ENCODE measurements around the gene UACA.
"Not testable (repeated sequence)": the region's sequence is repeated elsewhere in the genome, so short reads cannot be mapped to it uniquely, and the experiment has no call there.

The UACA gene, protein sequence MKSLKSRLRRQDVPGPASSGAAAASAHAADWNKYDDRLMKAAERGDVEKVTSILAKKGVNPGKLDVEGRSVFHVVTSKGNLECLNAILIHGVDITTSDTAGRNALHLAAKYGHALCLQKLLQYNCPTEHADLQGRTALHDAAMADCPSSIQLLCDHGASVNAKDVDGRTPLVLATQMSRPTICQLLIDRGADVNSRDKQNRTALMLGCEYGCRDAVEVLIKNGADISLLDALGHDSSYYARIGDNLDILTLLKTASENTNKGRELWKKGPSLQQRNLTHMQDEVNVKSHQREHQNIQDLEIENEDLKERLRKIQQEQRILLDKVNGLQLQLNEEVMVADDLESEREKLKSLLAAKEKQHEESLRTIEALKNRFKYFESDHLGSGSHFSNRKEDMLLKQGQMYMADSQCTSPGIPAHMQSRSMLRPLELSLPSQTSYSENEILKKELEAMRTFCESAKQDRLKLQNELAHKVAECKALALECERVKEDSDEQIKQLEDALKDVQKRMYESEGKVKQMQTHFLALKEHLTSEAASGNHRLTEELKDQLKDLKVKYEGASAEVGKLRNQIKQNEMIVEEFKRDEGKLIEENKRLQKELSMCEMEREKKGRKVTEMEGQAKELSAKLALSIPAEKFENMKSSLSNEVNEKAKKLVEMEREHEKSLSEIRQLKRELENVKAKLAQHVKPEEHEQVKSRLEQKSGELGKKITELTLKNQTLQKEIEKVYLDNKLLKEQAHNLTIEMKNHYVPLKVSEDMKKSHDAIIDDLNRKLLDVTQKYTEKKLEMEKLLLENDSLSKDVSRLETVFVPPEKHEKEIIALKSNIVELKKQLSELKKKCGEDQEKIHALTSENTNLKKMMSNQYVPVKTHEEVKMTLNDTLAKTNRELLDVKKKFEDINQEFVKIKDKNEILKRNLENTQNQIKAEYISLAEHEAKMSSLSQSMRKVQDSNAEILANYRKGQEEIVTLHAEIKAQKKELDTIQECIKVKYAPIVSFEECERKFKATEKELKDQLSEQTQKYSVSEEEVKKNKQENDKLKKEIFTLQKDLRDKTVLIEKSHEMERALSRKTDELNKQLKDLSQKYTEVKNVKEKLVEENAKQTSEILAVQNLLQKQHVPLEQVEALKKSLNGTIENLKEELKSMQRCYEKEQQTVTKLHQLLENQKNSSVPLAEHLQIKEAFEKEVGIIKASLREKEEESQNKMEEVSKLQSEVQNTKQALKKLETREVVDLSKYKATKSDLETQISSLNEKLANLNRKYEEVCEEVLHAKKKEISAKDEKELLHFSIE (N-terminal part only)

GRCh38 chr15:70763120-70763949 is at the start of gene UACA:
Gene UACA, minus strand, starts transcription at chr15:70763558. Its CDS starts 151 bp downstream, at chr15:70763407.
- DNase-seq (ENCODE audit: insufficient read length, low spot score), result peak; percentile 74
- FAIRE-seq, result peak; percentile 90

GRCh38 chr15:70812827-70813364 is 49.5 kb upstream of the UACA start:
- FAIRE-seq (no peak), DNase-seq (ENCODE audit: insufficient read length, low spot score) (no peak)

- DNase-seq (ENCODE audit: insufficient read length, low spot score) (no peak), FAIRE-seq (no peak)
These were observed 47.7 kb upstream of the UACA start for GRCh38 chr15:70810916-70811578.

DNA sequence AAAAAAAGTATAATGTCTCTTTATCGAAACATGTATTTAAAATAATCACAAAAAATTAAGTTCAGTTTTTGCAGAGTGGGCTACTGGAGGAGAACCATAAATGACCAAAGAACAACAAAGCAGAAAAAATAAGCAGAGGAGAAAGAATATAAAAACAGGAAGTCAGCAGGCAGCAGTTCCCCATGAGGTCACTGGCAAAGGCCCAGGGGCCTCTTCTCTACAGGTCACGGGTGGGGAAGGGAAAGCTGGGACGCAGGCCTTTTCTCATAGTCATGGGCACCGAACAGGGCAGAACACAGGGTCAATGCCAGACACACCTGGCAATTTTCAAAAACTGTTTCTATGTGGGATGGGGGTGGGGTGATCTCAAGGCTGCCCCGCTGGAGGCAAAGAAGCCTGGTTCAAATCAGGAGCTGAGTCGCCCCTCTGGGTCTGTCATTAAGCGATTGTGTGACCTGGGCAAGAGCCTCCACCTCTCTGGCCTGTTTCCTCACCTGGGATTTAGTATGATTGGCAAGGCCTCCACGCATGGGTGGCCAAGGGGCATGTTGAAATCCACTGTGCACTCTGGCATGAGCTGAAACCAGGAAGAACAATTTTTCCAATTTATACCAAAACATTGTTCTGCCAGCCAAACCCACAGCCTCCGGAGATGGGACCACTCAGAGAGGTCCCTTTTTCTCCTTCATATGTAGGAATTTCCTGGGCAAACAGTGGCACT is 43.8 kb upstream of the UACA start:
- DNase-seq (ENCODE audit: insufficient read length, low spot score) (no peak), FAIRE-seq (no peak)

DNA sequence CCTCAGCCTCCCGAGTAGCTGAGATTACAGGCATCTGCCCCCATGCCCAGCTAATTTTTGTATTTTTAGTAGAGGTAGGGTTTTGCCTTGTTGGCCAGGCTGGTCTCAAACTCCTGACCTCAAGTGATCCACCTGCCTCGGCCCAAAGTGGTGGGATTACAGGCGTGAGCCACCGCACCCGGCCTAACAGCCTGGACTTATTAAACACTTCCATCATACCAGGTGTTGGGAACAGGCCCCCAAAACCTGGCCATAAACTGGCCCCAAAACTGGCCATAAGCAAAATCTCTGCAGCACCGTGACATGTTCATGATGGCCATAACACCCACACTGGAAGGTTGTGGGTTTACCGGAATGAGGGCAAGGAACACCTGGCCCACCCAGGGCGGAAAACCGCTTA is 41.0 kb upstream of the UACA start:
- not testable (repeated sequence) for FAIRE-seq; DNase-seq (ENCODE audit: insufficient read length, low spot score)

DNA sequence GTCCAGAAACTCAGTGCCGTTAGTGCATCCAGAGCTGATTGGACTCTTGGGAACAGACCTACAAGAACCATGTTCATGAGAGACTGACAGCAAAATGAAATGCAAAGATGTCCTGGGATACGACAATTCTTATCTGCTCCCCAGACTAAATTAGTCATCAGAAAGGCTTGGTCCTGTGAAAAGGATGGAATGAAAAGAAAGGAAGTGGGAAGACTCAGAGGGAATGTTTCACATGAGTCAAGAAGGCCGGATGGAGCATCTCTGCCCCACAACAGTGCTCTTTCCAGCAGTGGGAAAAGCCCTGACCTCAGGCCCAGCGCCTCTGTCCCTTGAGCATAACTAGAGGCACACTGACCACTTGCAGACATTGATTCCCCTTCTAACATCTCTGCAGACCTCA is 39.3 kb upstream of the UACA start:
- FAIRE-seq (no peak), DNase-seq (ENCODE audit: insufficient read length, low spot score) (no peak)

GRCh38 chr15:70801109-70801508 is 37.8 kb upstream of the UACA start:
- DNase-seq (ENCODE audit: insufficient read length, low spot score) (no peak), FAIRE-seq (no peak)

DNA sequence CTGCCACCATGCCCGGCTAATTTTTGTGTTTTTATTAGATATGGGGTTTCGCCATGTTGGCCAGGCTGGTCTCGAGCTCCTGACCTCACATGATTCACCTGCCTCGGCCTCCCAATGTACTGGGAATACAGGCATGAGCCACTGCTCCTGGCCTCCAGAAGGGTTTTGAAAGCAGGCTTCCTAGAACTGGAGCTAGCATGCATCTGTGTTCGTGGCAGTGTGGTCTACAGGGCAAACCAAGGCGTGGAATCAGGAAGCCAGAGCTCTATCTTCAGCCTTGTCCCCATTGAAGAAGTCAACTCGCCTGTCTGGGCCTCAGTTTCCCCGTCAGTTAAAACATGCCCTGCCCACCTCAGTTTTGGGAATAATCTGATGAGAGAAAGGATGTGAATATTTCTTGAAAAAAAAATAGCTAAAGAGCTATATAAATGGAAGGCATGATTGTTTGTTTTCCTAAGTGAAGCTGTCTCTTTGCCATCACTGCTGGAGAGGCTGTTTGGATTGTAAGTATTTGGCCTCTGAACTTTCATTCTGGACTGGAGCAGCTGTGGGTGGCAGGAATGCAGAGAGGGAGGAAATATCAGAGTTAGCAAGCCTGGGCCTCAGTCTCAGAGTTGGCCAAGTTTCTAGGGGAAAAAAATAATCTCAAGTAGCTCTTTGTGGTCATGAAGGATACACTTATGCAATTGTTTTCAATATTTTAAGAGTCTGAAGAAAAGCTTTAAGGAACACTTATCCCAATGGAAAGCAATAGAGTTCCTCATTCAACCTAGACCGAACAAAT is 36.5 kb upstream of the UACA start:
- DNase-seq (ENCODE audit: insufficient read length, low spot score) (no peak), FAIRE-seq (no peak)

DNA sequence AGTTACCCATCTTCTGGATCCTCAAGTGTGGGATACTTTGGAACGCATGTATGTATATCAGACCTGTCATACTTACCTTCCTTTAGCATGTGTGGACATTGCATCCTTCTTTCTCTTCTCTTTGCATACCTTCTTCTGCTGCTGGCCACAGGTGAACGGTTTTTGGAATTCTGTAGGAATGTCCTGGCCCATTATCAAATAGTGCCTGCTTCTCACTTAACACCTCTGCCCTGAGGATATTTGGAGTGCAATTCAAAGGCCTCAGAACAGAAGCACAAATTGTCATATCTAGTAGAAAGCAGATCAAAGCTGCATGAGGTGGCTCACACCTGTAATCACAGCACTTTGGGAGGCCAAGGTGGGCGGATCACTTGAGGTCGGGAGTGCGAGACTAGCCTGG is 34.1 kb upstream of the UACA start:
- DNase-seq (ENCODE audit: insufficient read length, low spot score) (no peak), FAIRE-seq (no peak)

DNA sequence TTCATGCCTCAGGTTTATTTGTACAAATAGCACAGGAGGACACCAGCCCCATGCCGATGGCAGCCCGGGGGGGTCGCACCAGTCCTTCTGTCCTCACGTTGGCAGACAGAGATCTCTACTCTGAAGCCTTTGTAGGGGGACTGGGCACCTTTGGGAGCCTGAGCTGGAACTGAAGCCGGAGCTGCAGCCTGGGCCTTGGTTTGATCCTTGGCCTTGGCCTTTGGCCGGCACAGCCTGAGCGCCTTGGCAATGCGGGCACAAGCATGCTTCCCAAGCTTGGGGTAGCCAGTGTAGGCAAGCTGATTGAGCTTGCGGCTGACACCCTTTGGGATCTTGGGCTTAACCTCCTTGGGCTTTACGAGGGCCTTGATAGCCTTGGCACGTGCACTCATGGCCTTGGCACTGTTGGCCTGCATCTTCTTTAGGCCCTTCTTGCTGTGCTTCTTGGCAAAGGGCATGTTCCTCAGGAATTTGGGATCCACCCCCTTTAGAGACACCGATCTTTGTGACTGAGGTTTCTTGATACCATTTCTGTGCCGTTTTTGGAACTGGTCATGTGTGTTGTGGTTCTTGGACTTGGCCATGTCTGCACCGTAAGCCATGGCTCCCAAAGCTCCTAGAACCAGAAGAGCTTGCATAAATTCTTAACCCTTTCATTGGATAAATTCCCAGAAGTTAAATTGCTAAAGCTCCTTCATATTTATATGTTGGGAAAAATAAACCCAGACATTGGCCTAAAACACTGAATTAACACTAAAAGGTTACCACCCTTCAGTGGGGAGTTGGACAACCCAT is 33.4 kb upstream of the UACA start:
- no peak for DNase-seq (ENCODE audit: insufficient read length, low spot score)
- FAIRE-seq, result no peak

DNA sequence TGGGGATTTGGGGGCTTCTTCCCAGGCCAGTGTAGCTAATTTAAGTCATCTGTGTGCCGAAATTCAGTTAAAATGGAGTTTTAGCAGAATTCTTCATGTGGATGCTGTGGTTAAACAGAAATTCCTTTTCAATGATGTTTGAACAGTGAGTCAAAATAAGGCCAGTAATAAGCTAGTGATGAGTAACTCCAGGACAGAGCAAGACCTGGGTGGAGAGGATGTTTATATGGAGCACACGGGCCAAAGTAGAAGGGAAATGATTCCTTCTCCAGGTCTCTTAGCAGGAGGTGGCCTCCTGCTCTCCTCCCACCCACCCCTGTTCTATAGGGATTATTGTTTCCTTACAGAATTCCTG is 31.9 kb upstream of the UACA start:
- FAIRE-seq, result no peak

DNA sequence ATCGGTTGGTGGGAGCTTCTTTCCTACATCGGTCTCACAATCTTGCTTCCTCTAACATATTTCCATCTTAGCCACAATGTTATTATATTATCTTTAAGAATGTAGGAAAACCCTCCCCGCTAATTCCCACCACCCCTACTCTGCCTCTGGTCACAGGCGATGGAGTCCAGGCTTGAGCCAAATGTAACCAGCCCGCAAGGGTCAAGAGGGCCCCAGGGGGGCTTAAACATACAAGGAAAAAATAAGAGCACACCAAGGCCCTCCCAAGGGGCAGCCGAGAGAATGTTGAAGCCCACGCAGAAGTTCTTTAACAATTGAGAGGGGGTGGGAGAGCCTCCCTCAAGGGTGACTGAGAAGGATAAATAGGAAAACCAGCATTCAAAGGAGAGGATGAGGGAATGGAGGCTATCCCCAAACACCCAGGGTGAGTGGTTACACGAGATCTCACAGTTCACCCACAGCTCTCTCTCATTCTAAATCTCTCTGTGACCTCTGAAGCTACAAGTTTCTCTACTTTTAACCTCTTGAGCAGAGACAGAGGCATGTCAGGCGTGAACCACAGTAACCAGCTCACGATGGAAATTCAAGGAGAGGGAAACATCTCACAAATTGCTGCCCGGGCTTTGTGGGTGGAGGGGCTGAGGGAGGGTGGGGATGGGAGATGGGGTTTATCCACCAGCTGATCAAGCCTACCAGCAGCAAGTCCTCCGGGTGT is 31.4 kb upstream of the UACA start:
- DNase-seq (ENCODE audit: insufficient read length, low spot score) (no peak), FAIRE-seq (no peak)

More for the DNA sequence above, 31.9 kb upstream of the UACA start:
- DNase-seq (ENCODE audit: insufficient read length, low spot score), result no peak

GRCh38 chr15:70793694-70794093 is 30.3 kb upstream of the UACA start:
- no peak for DNase-seq (ENCODE audit: insufficient read length, low spot score)
- FAIRE-seq, result no peak

GRCh38 chr15:70792171-70792573 is 28.8 kb upstream of the UACA start:
- no peak for DNase-seq (ENCODE audit: insufficient read length, low spot score)
- FAIRE-seq, result no peak

- no peak for FAIRE-seq
These were observed 27.9 kb upstream of the UACA start for GRCh38 chr15:70791259-70791658.

GRCh38 chr15:70789213-70789612 is 25.9 kb upstream of the UACA start:
- FAIRE-seq (no peak), DNase-seq (ENCODE audit: insufficient read length, low spot score) (no peak)

More at GRCh38 chr15:70791259-70791658, 27.9 kb upstream of the UACA start:
- DNase-seq (ENCODE audit: insufficient read length, low spot score), result no peak
